MCF 10A (cell line): ENCODE measurements around the gene AP5S1. TPM values are rescaled to one million over a fixed set of nuclear protein-coding genes. Genes with fewer than 3 reads are reported as not detected.

ENCODE experiments used
- BruUV-seq: library from RNA; stranded (reverse); fragments of 400-500 nt; replicated peaks from 2 replicates; lab custom pipeline; 2021; lab: Mats Ljungman, UMichigan
- CTCF ChIA-PET: fragments of 300-600 bp; sonication (Branson Sonifier 250); formaldehyde crosslinking; extraction: SDS; loops from one replicate; lab custom pipeline; 2021; ENCODE audit warnings: antibody characterized with exemption, inconsistent platforms; lab: Yijun Ruan, JAX
- POLR2A ChIA-PET: fragments of 300-600, 350-650 bp; sonication (Branson Sonifier 250); formaldehyde crosslinking; extraction: SDS; loops from one replicate; lab custom pipeline; 2020; ENCODE audit warnings: antibody characterized with exemption, inconsistent platforms; lab: Yijun Ruan, JAX
- DNase-seq: peaks from one replicate; pipeline ENCODE4 v3.0.0-alpha.2; 2018; ENCODE audit not compliant: unreplicated experiment
- H3K27ac Mint-ChIP-seq: one replicate; pipeline ENCODE4 v1.8.0; 2022; ENCODE audit warnings: mild to moderate bottlenecking, low read depth, mixed read lengths; ENCODE audit not compliant: unreplicated experiment
- H3K27me3 Mint-ChIP-seq: one replicate; pipeline ENCODE4 v1.8.0; 2022; ENCODE audit warnings: mixed read lengths; ENCODE audit not compliant: insufficient read depth, unreplicated experiment
- H3K36me3 Mint-ChIP-seq: one replicate; pipeline ENCODE4 v1.8.0; 2022; ENCODE audit warnings: mild to moderate bottlenecking, moderate library complexity, mixed read lengths; ENCODE audit not compliant: insufficient read depth, unreplicated experiment
- H3K4me1 Mint-ChIP-seq: one replicate; pipeline ENCODE4 v1.8.0; 2022; ENCODE audit warnings: mixed read lengths; ENCODE audit not compliant: insufficient read depth, unreplicated experiment
- H3K4me3 Mint-ChIP-seq: one replicate; pipeline ENCODE4 v1.8.0; 2022; ENCODE audit warnings: mild to moderate bottlenecking, moderate library complexity, mixed read lengths; ENCODE audit not compliant: unreplicated experiment
- H3K9me3 Mint-ChIP-seq: one replicate; pipeline ENCODE4 v1.8.0; 2022; ENCODE audit warnings: mixed read lengths; ENCODE audit not compliant: unreplicated experiment
- CTCF ChIP-seq: fragments of 200-600 bp; IDR thresholded peaks from one replicate; pipeline ENCODE4 v1.8.0; 2022; ENCODE audit warnings: antibody characterized with exemption, mild to moderate bottlenecking; ENCODE audit not compliant: unreplicated experiment
- intact Hi-C: fragments of 100-400 bp; cut with micrococcal nuclease; formaldehyde crosslinking; loops from 2 replicates; pipeline ENCODE4 v1.14.1; 2022
- total RNA-seq: library from RNA; stranded (reverse); gene quantifications from 2 replicates; pipeline ENCODE4 v1.2.3, GENCODE V29; 2022

Gene AP5S1
- total RNA-seq, 1 experiment from 2014 or later, result 19.2 TPM

- no peak for TF ChIP-seq CTCF
- H3K4me3 Mint-ChIP-seq, result no peak overlapping the region
- H3K27ac Mint-ChIP-seq, result no peak overlapping the region
- H3K36me3 Mint-ChIP-seq, result peaks cover 61% of the 10 kb centered on the region
- no peaks in the 10 kb centered on the region for H3K4me1 Mint-ChIP-seq
- BruUV-seq, result no TSS peak
- POLR2A ChIA-PET, result interaction anchor here (0.6 to 2.2 kb wide), 5 partner anchors 8 to 81 kb away, joined by 3 to 8 read pairs (median 4); partner anchors contain the start of genes AP5S1 and CENPB
- no peak for DNase-seq
- H3K27me3 Mint-ChIP-seq, result no peaks in the 10 kb centered on the region
- CTCF ChIA-PET, result interaction anchor here (0.6 to 5.9 kb wide), 4 partner anchors 13 to 1661 kb away, joined by 3 to 43 read pairs (median 4); no protein-coding TSS in a partner anchor
- intact Hi-C loops, result no loop called here
- no peaks in the 10 kb centered on the region for H3K9me3 Mint-ChIP-seq
These were observed 47.5 kb downstream of the AP5S1 start for GRCh38 chr20:3867802-3868201.

- DNase-seq, result no peak
- intact Hi-C loops, result no loop called here
- TF ChIP-seq CTCF, result no peak
- BruUV-seq, result no TSS peak
- H3K4me3 Mint-ChIP-seq, result no peak overlapping the region
- H3K4me1 Mint-ChIP-seq, result no peaks in the 10 kb centered on the region
- H3K36me3 Mint-ChIP-seq, result peaks cover 55% of the 10 kb centered on the region
- no peak overlapping the region for H3K27ac Mint-ChIP-seq
- POLR2A ChIA-PET, result interaction anchor here (0.6 to 3.2 kb wide), 6 partner anchors 8 to 22 kb away, joined by 3 to 15 read pairs (median 6); no protein-coding TSS in a partner anchor
- no peaks in the 10 kb centered on the region for H3K9me3 Mint-ChIP-seq
- CTCF ChIA-PET, result interaction anchor here (0.6 kb wide), 2 partner anchors 194 to 610 kb away, joined by 3 read pairs; no protein-coding TSS in a partner anchor
- no peaks in the 10 kb centered on the region for H3K27me3 Mint-ChIP-seq
These were observed 49.7 kb downstream of the AP5S1 start for GRCh38 chr20:3869839-3870634.

GRCh38 chr20:3871550-3872265 is 51.4 kb downstream of the AP5S1 start:
- H3K4me1 Mint-ChIP-seq, result no peaks in the 10 kb centered on the region
- H3K4me3 Mint-ChIP-seq, result no peak overlapping the region
- POLR2A ChIA-PET, result interaction anchor here (0.6 to 3.2 kb wide), 14 partner anchors 9 to 104 kb away, joined by 3 to 15 read pairs (median 4); partner anchors contain the start of genes ADISSP, AP5S1 and MAVS
- peak overlapping the region; percentile 43 for H3K27ac Mint-ChIP-seq
- DNase-seq, result peak; percentile 42
- peaks cover 49% of the 10 kb centered on the region for H3K36me3 Mint-ChIP-seq
- H3K9me3 Mint-ChIP-seq, result no peaks in the 10 kb centered on the region
- CTCF ChIA-PET, result interaction anchor here (0.7 to 1.1 kb wide), 3 partner anchors 17 to 220 kb away, joined by 3 to 4 read pairs (median 3); no protein-coding TSS in a partner anchor
- intact Hi-C loops, result no loop called here
- no TSS peak for BruUV-seq
- H3K27me3 Mint-ChIP-seq, result no peaks in the 10 kb centered on the region
- TF ChIP-seq CTCF, result no peak

GRCh38 chr20:3873507-3873906 is 53.2 kb downstream of the AP5S1 start:
- no peak for DNase-seq
- TF ChIP-seq CTCF, result no peak
- ChIA-PET POLR2A (interaction anchor here (0.5 to 2.4 kb wide), 4 partner anchors 10 to 209 kb away, joined by 3 to 8 read pairs (median 4); no protein-coding TSS in a partner anchor), CTCF (no interaction called here)
- Mint-ChIP-seq H3K4me3 (no peak overlapping the region), H3K27ac (no peak overlapping the region), H3K36me3 (peaks cover 60% of the 10 kb centered on the region), H3K4me1 (no peaks in the 10 kb centered on the region), H3K9me3 (no peaks in the 10 kb centered on the region), H3K27me3 (no peaks in the 10 kb centered on the region)
- intact Hi-C loops, result no loop called here
- no TSS peak for BruUV-seq
